Measurements from ENCODE around the gene MBD4. TPM values are rescaled to one million over a fixed set of nuclear protein-coding genes. Genes with fewer than 3 reads are reported as not detected.

The MBD4 gene
- total RNA-seq, 3 donors from 2014 or later (not counting 1 experiment from before 2014, with no cell fraction given): 46.4 to 55.6 (median 48.0) TPM

GRCh38 chr3:129461461-129462146 is 21.9 kb upstream of the MBD4 start:
- H3K27ac ChIP-seq (ENCODE audit: low read length): no peak overlapping the region
- 86% methylated on average over 5 of the region's 6 CpGs for WGBS (ENCODE audit: insufficient coverage)
- no peaks in the 10 kb centered on the region for H3K4me1 ChIP-seq (ENCODE audit: control insufficient read depth, insufficient read depth, low read length)
- no peak overlapping the region for H3K4me3 ChIP-seq (ENCODE audit: low read length)
- no peaks in the 10 kb centered on the region for H3K36me3 Mint-ChIP-seq
- no peak for DNase-seq
- ATAC-seq: no peak
- TF ChIP-seq CTCF (IDR thresholded peaks at IDR 0.05): no peak
- H3K27me3 Mint-ChIP-seq (ENCODE audit: low read depth in 2 of 2): no peaks in the 10 kb centered on the region
- no peaks in the 10 kb centered on the region for H3K27me3 ChIP-seq (ENCODE audit: control insufficient read depth, insufficient read depth, low read length)
- no peaks in the 10 kb centered on the region for H3K9me3 ChIP-seq (ENCODE audit: control insufficient read depth, insufficient read depth, low read length)
- no peak overlapping the region for H3K4me3 Mint-ChIP-seq
- no peaks in the 10 kb centered on the region for H3K4me1 Mint-ChIP-seq
- no peaks in the 10 kb centered on the region for H3K36me3 ChIP-seq (ENCODE audit: control insufficient read depth, insufficient read depth, low read length)
- no peak overlapping the region for H3K27ac Mint-ChIP-seq
- intact Hi-C loops (cut with micrococcal nuclease): no loop called here
- H3K9me3 Mint-ChIP-seq: no peaks in the 10 kb centered on the region

- no peak for TF ChIP-seq CTCF (IDR thresholded peaks at IDR 0.05)
- H3K36me3 Mint-ChIP-seq: no peaks in the 10 kb centered on the region
- no peaks in the 10 kb centered on the region for H3K27me3 Mint-ChIP-seq (ENCODE audit: low read depth in 2 of 2)
- no peak overlapping the region for H3K27ac Mint-ChIP-seq
- DNase-seq (no peak), ATAC-seq (no peak)
- H3K4me1 Mint-ChIP-seq: no peaks in the 10 kb centered on the region
- WGBS (ENCODE audit: insufficient coverage): no CpG with 5 or more reads among the region's 1 CpG
- H3K9me3 Mint-ChIP-seq: no peaks in the 10 kb centered on the region
- H3K9me3 ChIP-seq (ENCODE audit: control insufficient read depth, insufficient read depth, low read length): no peaks in the 10 kb centered on the region
- H3K27ac ChIP-seq (ENCODE audit: low read length): no peak overlapping the region
- no peak overlapping the region for H3K4me3 Mint-ChIP-seq
- H3K36me3 ChIP-seq (ENCODE audit: control insufficient read depth, insufficient read depth, low read length): no peaks in the 10 kb centered on the region
- no peaks in the 10 kb centered on the region for H3K4me1 ChIP-seq (ENCODE audit: control insufficient read depth, insufficient read depth, low read length)
- H3K27me3 ChIP-seq (ENCODE audit: control insufficient read depth, insufficient read depth, low read length): no peaks in the 10 kb centered on the region
- H3K4me3 ChIP-seq (ENCODE audit: low read length): no peak overlapping the region
- intact Hi-C loops (cut with micrococcal nuclease): no loop called here
These were observed 21.3 kb upstream of the MBD4 start for GRCh38 chr3:129461022-129461421.

GRCh38 chr3:129460572-129460971 is 20.8 kb upstream of the MBD4 start:
- Mint-ChIP-seq H3K9me3 (no peaks in the 10 kb centered on the region), H3K27ac (no peak overlapping the region), H3K4me3 (no peak overlapping the region), H3K27me3 (ENCODE audit: low read depth in 2 of 2) (no peaks in the 10 kb centered on the region), H3K36me3 (no peaks in the 10 kb centered on the region), H3K4me1 (no peaks in the 10 kb centered on the region)
- H3K36me3 ChIP-seq (ENCODE audit: control insufficient read depth, insufficient read depth, low read length): peaks cover 3% of the 10 kb centered on the region
- H3K27ac ChIP-seq (ENCODE audit: low read length): no peak overlapping the region
- H3K9me3 ChIP-seq (ENCODE audit: control insufficient read depth, insufficient read depth, low read length): no peaks in the 10 kb centered on the region
- H3K4me1 ChIP-seq (ENCODE audit: control insufficient read depth, insufficient read depth, low read length): no peaks in the 10 kb centered on the region
- no peak overlapping the region for H3K4me3 ChIP-seq (ENCODE audit: low read length)
- no peaks in the 10 kb centered on the region for H3K27me3 ChIP-seq (ENCODE audit: control insufficient read depth, insufficient read depth, low read length)
- ATAC-seq (no peak), DNase-seq (no peak)
- intact Hi-C loops (cut with micrococcal nuclease): no loop called here
- 95% methylated on average over 2 of the region's 2 CpGs for WGBS (ENCODE audit: insufficient coverage)
- no peak for TF ChIP-seq CTCF (IDR thresholded peaks at IDR 0.05)

- intact Hi-C loops (cut with micrococcal nuclease): no loop called here
- Histone ChIP-seq H3K36me3 (ENCODE audit: control insufficient read depth, insufficient read depth, low read length) (peaks cover 3% of the 10 kb centered on the region), H3K9me3 (ENCODE audit: control insufficient read depth, insufficient read depth, low read length) (no peaks in the 10 kb centered on the region), H3K27ac (ENCODE audit: low read length) (no peak overlapping the region), H3K27me3 (ENCODE audit: control insufficient read depth, insufficient read depth, low read length) (no peaks in the 10 kb centered on the region), H3K4me1 (ENCODE audit: control insufficient read depth, insufficient read depth, low read length) (no peaks in the 10 kb centered on the region), H3K4me3 (ENCODE audit: low read length) (no peak overlapping the region)
- no peaks in the 10 kb centered on the region for H3K9me3 Mint-ChIP-seq
- H3K4me3 Mint-ChIP-seq: no peak overlapping the region
- no peak for TF ChIP-seq CTCF (IDR thresholded peaks at IDR 0.05)
- DNase-seq (no peak), ATAC-seq (no peak)
- H3K27me3 Mint-ChIP-seq (ENCODE audit: low read depth in 2 of 2): no peaks in the 10 kb centered on the region
- WGBS (ENCODE audit: insufficient coverage): 80% methylated on average over 1 of the region's 3 CpGs
- no peaks in the 10 kb centered on the region for H3K36me3 Mint-ChIP-seq
- no peak overlapping the region for H3K27ac Mint-ChIP-seq
- no peaks in the 10 kb centered on the region for H3K4me1 Mint-ChIP-seq
These were observed 20.4 kb upstream of the MBD4 start for GRCh38 chr3:129460155-129460554.

Data from natural killer cell (primary cell).